K562 (cell line): Measurements from ENCODE around the gene GRHPR. TPM values are rescaled to one million over a fixed set of nuclear protein-coding genes. Genes with fewer than 3 reads are reported as not detected.

Experiments
- ATF3 ChIP-seq, 2 experiments: fragments of 450-650 bp in 1 of 2; sonication (generic) in 1 of 2; formaldehyde crosslinking in 1 of 2; IDR thresholded peaks in 1 of 2; conservative IDR thresholded peaks in 1 of 2; 2 replicates each; pipeline versions ENCODE4 v1.6.1 to v1.8.1; 2016 to 2023; ENCODE audit warnings: mild to moderate bottlenecking in 2 of 2, moderate library complexity in 2 of 2, inconsistent platforms in 1 of 2, missing genetic modification reagents in 1 of 2
- FOXJ2 ChIP-seq: fragments of 200-800 bp; sonication (Bioruptor generic); IDR thresholded peaks from 2 replicates; pipeline ENCODE4 v1.6.1; 2016; ENCODE audit warnings: missing genetic modification characterization, missing compliant biosample characterization
- GTF2E2 ChIP-seq: fragments of 200-800 bp; sonication (Bioruptor generic); IDR thresholded peaks from 2 replicates; pipeline ENCODE4 v1.6.1; 2016; ENCODE audit warnings: missing genetic modification characterization, missing compliant biosample characterization
- HNRNPUL1 ChIP-seq: fragments of 200-400 bp; formaldehyde crosslinking; IDR thresholded peaks from 2 replicates; pipeline ENCODE4 v1.6.1; 2017; ENCODE audit warnings: low read length
- KLF13 ChIP-seq: fragments of 450-650 bp; IDR thresholded peaks from 2 replicates; pipeline ENCODE4 v1.6.1; 2016; ENCODE audit warnings: missing genetic modification characterization, low read depth, mild to moderate bottlenecking, missing compliant biosample characterization, moderate library complexity, borderline replicate concordance
- MTA2 ChIP-seq: fragments of 450-650 bp; IDR thresholded peaks from 2 replicates; pipeline ENCODE4 v1.6.1; 2016; ENCODE audit warnings: low read depth
- MXD1 ChIP-seq: fragments of 250-450 bp; sonication (Bioruptor Pico); IDR thresholded peaks from 2 replicates; pipeline ENCODE4 v1.8.0; 2021; ENCODE audit warnings: borderline replicate concordance, mild to moderate bottlenecking, moderate library complexity; ENCODE audit not compliant: poor library complexity, severe bottlenecking
- PHB2 ChIP-seq: fragments of 450-650 bp; IDR thresholded peaks from 2 replicates; pipeline ENCODE4 v1.6.1; 2017; ENCODE audit warnings: low read depth
- POLR2AphosphoS2 ChIP-seq: IDR thresholded peaks from 2 replicates; pipeline ENCODE4 v1.6.1; 2012; ENCODE audit warnings: low read length, improper control_type of control experiment
- SIN3A ChIP-seq, 2 experiments: fragments of 150-350 bp in 1 of 2; IDR thresholded peaks; 2 replicates each; pipeline ENCODE4 v1.6.1; 2011 to 2016; ENCODE audit warnings: borderline replicate concordance in 2 of 2, low read depth in 2 of 2, low read length in 2 of 2, mild to moderate bottlenecking in 2 of 2, moderate library complexity in 2 of 2; ENCODE audit not compliant: control insufficient read depth in 1 of 2
- ZNF134 ChIP-seq: fragments of 250-450 bp; sonication (Bioruptor Pico); conservative IDR thresholded peaks from 2 replicates; pipeline ENCODE4 v1.4.0; 2020
- ZNF445 ChIP-seq: fragments of 250-450 bp; sonication (Bioruptor Pico); IDR thresholded peaks from 2 replicates; pipeline ENCODE4 v1.4.0; 2020; ENCODE audit warnings: low read depth, mild to moderate bottlenecking, moderate library complexity
- polyA plus RNA-seq, 8 experiments: library from polyadenylated mRNA; depleted of rRNA in 4 of 8; stranded (reverse) in 5 of 8; unstranded in 3 of 8; fragments of >200 nt; fragmentation: Nextera tagmentation in 2 of 8; fragmentation: Illumina TruSeq in 1 of 8; extraction: Ambion mirVana in 2 of 8; extraction: Trizol in 1 of 8; gene quantifications; 2 replicates each; pipeline versions ENCODE4 v1.2.1 to v1.2.3, GENCODE V29; 2011 to 2014; ENCODE audit warnings: inconsistent platforms in 1 of 8, missing spikeins in 1 of 8
- total RNA-seq, 7 experiments: library from RNA; depleted of rRNA in 6 of 7; stranded (reverse); fragments of >200 nt in 6 of 7; fragmentation: Illumina TruSeq in 2 of 7; extraction: Trizol in 2 of 7; gene quantifications; 2 replicates each; pipeline versions ENCODE4 v1.2.1 to v1.2.3, GENCODE V29; 2011 to 2021; ENCODE audit warnings: low replicate concordance in 1 of 7
- TF ChIP-seq, protein P1 (sequence below): sonication (generic); formaldehyde crosslinking; IDR thresholded peaks from 2 replicates; pipeline ENCODE4 v1.8.1; 2023; ENCODE audit warnings: mild to moderate bottlenecking, missing genetic modification reagents, moderate library complexity
- TF ChIP-seq, protein P2 (sequence below): sonication (generic); formaldehyde crosslinking; IDR thresholded peaks from 2 replicates; pipeline ENCODE4 v1.8.1; 2022; ENCODE audit warnings: missing genetic modification reagents
- TF ChIP-seq, protein P3 (sequence below), 3 experiments: fragments of 200-800 bp in 1 of 3; fragments of 250-450 bp in 1 of 3; fragments of 450-650 bp in 1 of 3; sonication (Bioruptor Pico) in 1 of 3; sonication (Bioruptor generic) in 1 of 3; formaldehyde crosslinking in 1 of 3; IDR thresholded peaks; 2 replicates each; pipeline versions ENCODE4 v1.6.1 to v1.8.0; 2016 to 2022; ENCODE audit warnings: mild to moderate bottlenecking in 2 of 3, missing genetic modification characterization in 2 of 3, missing compliant biosample characterization in 1 of 3, moderate library complexity in 1 of 3
- TF ChIP-seq, protein P4 (sequence below): fragments of 450-650 bp; IDR thresholded peaks from 2 replicates; pipeline ENCODE4 v1.6.1; 2016

Gene GRHPR
- total and polyA plus RNA-seq, 9 of the 15 experiments (the other 6 are each of a cell fraction or from before 2014, with no cell fraction given), result 38.9 to 144 (median 120) TPM

GRCh38 chr9:37465249-37466036, 42.9 kb downstream of the GRHPR start, which contains the start of gene ZBTB5 (continued):
- TF ChIP-seq, protein P1, sequence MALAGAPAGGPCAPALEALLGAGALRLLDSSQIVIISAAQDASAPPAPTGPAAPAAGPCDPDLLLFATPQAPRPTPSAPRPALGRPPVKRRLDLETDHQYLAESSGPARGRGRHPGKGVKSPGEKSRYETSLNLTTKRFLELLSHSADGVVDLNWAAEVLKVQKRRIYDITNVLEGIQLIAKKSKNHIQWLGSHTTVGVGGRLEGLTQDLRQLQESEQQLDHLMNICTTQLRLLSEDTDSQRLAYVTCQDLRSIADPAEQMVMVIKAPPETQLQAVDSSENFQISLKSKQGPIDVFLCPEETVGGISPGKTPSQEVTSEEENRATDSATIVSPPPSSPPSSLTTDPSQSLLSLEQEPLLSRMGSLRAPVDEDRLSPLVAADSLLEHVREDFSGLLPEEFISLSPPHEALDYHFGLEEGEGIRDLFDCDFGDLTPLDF (CRISPR knock-in tag), result peak; percentile 47; the same call in 1 of the 2 replicates
- TF ChIP-seq PHB2, result no peak
- peak; percentile 65; the same call in 1 of the 2 replicates for TF ChIP-seq POLR2AphosphoS2
- peak; percentile 8 to 73; a peak in 1 of 4 replicates for TF ChIP-seq SIN3A (IDR thresholded peaks at IDR 0.05; ENCODE audit: borderline replicate concordance in 2 of 2, control insufficient read depth in 1 of 2, low read depth in 2 of 2, low read length in 2 of 2)
- TF ChIP-seq HNRNPUL1, result no peak
- TF ChIP-seq ZNF134 (CRISPR knock-in tag), result no peak
- peak; percentile 52 for TF ChIP-seq MXD1 (CRISPR knock-in tag)
- peak; percentile 39; the same call in 1 of the 2 replicates for TF ChIP-seq FOXJ2
- no peak for TF ChIP-seq ATF3 (IDR thresholded peaks at IDR 0.05)
- no peak for TF ChIP-seq ATF3 (CRISPR knock-in tag; conservative IDR thresholded peaks at IDR 0.05)
- TF ChIP-seq GTF2E2 (tag), result peak; percentile 75; the same call in 1 of the 2 replicates
- TF ChIP-seq ZNF445, result no peak
- TF ChIP-seq, protein P2, sequence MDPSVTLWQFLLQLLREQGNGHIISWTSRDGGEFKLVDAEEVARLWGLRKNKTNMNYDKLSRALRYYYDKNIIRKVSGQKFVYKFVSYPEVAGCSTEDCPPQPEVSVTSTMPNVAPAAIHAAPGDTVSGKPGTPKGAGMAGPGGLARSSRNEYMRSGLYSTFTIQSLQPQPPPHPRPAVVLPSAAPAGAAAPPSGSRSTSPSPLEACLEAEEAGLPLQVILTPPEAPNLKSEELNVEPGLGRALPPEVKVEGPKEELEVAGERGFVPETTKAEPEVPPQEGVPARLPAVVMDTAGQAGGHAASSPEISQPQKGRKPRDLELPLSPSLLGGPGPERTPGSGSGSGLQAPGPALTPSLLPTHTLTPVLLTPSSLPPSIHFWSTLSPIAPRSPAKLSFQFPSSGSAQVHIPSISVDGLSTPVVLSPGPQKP (CRISPR knock-in tag), result no peak
- no peak for TF ChIP-seq MTA2
- TF ChIP-seq, protein P3, sequence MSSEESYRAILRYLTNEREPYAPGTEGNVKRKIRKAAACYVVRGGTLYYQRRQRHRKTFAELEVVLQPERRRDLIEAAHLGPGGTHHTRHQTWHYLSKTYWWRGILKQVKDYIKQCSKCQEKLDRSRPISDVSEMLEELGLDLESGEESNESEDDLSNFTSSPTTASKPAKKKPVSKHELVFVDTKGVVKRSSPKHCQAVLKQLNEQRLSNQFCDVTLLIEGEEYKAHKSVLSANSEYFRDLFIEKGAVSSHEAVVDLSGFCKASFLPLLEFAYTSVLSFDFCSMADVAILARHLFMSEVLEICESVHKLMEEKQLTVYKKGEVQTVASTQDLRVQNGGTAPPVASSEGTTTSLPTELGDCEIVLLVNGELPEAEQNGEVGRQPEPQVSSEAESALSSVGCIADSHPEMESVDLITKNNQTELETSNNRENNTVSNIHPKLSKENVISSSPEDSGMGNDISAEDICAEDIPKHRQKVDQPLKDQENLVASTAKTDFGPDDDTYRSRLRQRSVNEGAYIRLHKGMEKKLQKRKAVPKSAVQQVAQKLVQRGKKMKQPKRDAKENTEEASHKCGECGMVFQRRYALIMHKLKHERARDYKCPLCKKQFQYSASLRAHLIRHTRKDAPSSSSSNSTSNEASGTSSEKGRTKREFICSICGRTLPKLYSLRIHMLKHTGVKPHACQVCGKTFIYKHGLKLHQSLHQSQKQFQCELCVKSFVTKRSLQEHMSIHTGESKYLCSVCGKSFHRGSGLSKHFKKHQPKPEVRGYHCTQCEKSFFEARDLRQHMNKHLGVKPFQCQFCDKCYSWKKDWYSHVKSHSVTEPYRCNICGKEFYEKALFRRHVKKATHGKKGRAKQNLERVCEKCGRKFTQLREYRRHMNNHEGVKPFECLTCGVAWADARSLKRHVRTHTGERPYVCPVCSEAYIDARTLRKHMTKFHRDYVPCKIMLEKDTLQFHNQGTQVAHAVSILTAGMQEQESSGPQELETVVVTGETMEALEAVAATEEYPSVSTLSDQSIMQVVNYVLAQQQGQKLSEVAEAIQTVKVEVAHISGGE (CRISPR knock-in tag; IDR thresholded peaks at IDR 0.05), result 0 out of 6 replicates have a peak, but pooled peaks of 1 of the 3 experiments have one; percentile 16
- TF ChIP-seq KLF13 (tag), result no peak
- TF ChIP-seq, protein P4, sequence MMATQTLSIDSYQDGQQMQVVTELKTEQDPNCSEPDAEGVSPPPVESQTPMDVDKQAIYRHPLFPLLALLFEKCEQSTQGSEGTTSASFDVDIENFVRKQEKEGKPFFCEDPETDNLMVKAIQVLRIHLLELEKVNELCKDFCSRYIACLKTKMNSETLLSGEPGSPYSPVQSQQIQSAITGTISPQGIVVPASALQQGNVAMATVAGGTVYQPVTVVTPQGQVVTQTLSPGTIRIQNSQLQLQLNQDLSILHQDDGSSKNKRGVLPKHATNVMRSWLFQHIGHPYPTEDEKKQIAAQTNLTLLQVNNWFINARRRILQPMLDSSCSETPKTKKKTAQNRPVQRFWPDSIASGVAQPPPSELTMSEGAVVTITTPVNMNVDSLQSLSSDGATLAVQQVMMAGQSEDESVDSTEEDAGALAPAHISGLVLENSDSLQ, result peak; percentile 92
